HG03045 (cell line): ENCODE data around the gene PLA2G2C.
"Not testable (repeated sequence)": the region's sequence is repeated elsewhere in the genome, so short reads cannot be mapped to it uniquely, and the experiment has no call there.

Experiments
- ATAC-seq: cut with Tn5 transposase; IDR thresholded peaks from one replicate; pipeline ENCODE4 v1.9.1; 2021; ENCODE audit warnings: mild to moderate bottlenecking, moderate library complexity; ENCODE audit not compliant: unreplicated experiment

Gene PLA2G2C

DNA sequence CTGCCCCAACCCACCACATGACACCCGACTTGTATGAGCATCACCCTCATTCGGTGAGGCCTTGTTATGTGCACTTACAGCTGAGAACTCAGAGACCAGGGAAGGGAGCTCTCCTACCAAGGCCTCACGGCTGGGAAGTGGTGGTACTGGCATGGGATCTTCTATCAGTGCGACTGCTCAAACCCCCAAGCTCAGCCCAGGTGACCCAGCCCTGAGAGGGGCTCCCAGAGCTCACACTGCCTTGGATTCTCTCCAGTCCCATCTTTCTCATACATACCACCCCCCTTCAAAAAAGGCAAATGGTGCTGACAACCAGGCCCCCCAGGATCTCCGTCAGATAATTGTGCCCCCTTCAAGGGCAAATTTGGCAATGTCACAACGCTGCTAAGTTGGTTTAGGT is 48.0 kb downstream of the PLA2G2C start:
- ATAC-seq = no peak

DNA sequence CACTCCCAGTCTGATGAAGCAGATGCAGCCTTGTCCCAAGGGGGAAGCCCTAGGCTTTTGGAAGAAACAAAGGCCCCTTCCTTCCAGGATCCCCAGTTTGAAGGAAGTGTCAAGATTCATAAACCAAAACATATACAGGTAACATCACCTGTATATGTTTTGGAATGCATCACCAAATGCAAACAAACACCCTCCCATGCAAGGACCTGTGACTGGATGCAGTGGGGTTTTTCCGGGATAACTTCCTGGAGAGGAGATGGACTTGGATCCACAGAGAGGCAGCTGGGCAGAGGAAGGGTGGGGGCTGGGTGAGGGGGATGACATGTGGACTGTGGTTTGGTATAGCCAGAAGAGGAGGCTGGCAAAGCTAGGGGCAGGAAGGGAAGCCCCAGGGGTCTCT is 48.7 kb downstream of the PLA2G2C start:
- ATAC-seq = no peak

DNA sequence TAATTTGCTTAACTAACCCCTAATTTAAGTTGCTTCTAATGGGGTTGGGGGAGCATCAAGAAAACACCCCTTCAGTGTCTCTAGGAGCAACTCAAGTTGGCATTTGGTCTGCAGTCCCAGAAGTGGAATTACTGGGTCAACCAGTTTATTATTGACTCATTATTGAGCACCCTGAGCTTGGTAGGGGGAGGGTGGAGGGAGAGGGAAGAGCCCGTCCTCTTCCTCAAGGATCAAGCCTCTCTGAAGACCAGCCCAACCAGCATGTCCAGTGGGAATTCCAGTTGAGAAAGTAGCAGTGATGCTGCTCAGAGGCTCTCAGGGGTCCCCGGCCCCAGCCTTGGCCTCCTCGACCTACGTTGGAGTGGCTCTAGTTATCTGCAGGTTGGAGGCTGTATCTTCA is 49.3 kb downstream of the PLA2G2C start:
- ATAC-seq = no peak

DNA sequence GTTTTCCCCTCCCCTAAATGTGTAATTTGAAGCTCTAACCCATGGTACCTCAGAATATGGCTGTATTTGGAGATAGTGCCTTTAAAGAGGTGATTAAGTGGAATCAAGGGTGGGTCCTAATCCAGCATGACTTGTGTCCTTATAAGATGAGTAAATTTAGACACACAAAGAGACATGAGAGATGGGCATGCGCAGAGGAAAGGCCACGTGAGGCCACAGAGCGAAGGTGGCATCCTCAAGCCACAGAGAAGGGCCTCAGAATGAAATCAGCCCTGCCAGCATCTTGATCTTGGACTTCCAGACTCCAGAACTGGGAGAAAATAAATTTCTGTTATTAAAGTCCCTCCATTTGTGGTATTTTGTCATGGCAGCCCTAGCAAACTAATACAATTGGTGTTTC is 50.1 kb downstream of the PLA2G2C start:
- no peak for ATAC-seq

DNA sequence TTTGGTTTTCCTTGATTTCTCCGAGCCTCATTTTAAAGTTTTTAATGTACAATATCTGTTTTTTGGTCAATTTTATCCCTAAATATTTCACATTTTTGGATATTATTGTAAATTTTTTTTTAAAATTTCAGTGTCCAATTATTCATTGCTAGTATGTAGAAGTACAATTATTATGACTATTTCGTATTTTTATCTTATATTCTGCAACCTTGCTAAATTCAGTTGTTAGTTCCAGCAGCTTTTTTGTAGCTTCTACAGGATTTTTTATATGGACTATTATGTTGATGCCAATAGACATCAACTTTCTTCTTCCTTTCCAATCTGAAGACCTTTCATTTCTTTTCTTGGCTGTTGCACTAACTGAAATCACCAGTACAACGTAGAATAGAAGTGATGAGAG is 51.3 kb downstream of the PLA2G2C start:
- no peak for ATAC-seq

DNA sequence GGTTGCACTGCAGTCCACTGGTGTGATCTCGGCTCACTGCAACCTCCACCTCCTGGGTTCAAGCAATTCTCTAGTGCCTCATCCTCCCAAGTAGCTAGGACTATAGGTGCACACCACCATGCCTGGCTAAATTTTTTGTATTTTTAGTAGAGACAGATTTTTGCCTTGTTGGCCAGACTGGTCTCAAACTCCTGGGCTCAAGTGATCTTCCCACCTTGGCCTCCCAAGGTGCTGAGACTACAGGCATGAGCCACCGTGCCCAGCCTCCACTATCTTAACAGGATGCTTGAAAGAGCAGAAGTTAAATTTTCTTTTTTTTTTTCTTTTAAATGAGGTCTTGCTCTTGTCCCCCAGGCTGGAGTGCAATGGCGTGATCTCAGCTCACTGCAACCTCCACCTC is 55.8 kb downstream of the PLA2G2C start:
- ATAC-seq = not testable (repeated sequence)

DNA sequence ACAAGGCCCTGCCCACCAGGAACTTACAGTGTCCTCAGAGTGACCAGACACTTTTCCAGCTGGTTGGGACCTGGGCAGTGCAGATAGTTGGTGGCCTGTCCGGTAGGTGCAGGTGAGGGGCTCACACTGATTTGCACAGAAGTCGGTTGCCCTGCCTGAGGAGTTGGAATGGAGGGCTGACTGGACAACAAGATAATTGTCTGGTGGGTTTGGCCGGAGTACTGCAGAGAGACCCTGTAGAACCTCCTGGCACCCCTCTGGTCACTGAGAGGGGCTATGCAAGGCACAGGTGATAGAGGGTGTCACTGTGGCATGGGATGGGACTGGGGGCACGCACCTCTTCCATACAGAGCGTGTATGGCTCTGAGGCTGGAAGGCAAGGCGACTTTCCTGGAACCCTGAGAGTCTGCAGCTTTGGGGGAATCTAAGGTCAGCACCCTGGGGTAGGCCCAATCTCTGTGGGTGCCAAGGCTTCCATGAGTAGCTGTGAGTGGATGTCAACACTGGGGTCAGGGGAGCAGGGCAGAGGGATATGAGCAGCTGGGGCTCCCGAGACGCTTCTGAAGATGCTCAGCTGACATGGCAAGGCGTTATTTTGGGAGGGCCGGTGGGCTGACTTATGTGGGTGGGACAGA is 59.4 kb downstream of the PLA2G2C start:
- no peak for ATAC-seq

DNA sequence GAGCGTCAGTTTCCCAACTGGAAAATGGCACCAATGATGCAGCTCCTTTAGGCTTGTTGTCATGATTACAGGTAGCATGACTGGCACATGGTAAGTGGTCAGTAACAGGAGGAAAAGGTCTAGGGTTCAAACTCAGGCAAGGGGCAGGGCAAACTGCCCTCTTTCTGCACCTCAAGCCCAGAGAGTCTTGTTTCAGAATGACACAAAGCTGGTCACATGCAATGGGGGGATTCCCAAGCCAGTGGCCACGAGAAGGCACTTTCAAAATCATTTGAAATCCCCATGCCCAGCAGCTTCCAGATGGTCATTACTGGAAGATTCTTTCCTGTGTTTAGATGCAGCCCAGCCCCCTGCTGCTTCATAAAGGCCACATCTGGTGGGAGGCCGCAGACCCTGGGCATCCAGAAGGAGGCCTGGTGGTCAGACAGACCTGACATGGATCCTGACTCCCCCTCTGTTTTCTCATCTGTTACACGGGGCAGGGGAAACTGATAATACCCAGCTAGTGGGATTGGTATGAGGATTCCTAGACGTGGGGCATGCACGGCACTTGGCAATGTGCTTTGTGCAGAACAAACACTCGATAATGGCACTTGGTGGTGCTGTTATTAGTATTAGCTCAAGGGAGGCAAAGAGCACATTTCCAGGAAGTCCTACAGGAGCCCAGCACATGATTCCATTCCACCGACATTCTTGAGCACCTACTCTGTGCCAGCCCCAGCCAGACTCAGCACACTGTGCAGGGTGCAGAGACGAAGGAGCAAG is 60.1 kb downstream of the PLA2G2C start:
- no peak for ATAC-seq

DNA sequence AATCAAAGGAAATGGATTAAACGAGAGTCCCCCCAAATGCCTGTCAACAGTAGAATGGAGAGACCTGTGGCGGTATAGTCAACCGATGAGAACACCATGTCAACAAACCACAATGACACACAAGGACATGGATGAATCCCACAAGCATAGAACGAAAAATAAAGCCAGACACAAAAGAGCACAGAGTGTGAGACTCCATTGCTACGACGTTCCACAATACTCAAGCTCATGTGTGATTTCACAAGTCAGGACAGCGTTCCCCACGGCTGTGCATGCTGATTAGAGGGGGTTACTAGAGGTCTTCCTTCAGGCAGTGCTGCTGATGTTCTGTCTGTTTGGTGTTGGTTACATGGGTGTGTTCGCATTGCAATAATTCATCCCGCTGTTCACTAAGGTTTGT is 61.2 kb downstream of the PLA2G2C start:
- no peak for ATAC-seq

DNA sequence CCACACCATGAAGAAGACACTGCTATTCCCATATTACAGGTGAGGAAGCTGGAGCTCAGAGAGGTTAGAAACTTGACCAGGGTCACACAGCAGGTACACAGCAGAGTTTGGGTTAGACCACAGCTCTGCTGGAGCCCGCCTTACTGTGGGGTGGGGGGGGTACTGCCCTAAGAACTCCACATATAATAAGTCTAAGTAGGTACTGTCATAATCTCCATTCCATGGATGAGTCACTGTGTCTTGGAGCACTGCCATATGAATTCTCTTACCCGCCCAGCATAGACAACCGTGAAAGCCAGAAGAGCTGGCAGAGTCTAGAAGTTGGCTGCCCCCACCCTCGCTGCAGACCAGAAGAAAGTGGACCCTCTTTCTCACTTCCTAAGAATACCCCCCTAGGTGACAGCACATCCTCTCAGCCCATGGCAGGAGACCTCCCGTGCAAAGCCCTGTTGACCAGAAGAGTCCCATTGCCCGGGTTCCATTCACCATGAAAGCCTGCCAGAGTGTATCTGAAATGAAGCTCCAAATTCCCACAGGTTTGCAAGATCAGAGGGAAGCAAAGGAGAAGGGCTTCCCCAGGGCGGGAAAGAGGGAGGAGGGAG is 61.8 kb downstream of the PLA2G2C start:
- no peak for ATAC-seq

DNA sequence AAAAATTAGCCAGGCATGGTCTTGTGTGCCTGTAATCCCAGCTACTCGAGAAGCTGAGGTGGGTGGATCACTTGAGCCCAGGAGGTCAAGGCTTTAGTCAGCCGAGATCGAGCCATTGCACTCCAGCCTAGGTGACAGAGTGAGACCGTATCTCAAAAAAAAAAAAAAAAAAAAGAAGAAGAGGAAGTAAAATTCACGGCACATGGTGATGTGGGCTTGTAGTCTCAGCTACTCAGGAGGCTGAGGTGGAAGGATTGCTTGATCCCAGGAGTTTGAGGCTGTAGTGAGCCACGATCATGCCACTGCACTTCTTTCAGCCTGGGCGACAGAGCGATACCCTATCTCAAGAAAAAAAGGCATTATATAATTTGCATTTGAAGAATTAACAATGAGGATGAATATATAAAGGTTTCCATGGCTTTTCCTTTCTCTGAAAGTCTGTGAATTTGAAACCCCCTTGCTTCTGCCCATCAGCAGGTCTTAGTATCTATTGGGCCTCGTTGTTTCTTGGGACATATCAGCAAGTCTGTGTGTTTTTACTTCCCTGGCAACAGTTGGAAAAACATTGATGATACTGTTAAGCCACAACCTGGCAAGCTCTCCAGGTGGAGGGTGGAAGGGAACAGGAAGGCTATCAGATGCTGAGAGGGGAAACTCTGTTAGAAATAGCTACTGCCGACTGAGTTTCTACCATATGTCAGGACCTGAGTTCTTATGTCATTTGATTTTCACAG is 62.4 kb downstream of the PLA2G2C start:
- no peak for ATAC-seq

DNA sequence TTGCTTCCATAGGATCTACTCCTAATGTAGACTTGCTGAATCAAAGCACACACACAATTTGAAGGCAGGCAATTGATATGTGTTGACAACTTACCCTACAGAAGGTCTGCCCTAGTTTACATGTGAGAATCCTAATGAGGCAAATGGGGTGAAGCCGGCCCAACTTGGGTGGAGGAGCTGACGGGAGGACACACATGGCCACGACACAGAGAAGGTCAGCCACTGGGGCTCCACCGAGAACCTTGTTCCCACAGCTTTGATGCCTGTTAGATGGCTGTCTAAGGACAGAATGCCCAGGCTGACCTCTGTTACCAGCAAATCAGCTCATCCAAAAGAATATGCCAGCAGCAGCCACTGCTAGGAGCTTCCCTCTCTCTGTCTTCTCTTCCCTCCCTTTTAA is 65.5 kb downstream of the PLA2G2C start:
- no peak for ATAC-seq

DNA sequence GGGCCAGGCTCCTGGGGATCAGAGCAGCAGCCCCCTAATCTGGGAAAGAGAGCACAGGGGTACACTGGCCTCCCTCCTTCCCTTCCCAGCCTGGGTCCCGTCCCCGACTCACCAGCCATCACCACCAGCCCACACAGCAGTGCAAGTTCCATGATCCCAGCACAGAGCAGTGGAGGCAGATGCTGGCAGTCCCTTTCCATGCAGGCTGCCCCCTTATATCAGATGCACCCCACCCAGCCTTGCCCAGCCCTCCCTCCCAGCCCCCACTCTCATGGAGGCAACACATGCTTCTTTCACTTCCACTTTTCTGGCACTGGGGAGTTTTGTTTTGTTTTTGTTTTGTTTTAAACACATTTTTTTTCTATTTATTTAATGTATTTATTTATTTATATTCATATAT is 67.0 kb downstream of the PLA2G2C start, which contains the start of gene PLA2G2D:
TSS of gene PLA2G2D (minus strand) at position 190 of the 400 bp plus-strand sequence. CDS start at position 152, 38 bp downstream.
- no peak for ATAC-seq

DNA sequence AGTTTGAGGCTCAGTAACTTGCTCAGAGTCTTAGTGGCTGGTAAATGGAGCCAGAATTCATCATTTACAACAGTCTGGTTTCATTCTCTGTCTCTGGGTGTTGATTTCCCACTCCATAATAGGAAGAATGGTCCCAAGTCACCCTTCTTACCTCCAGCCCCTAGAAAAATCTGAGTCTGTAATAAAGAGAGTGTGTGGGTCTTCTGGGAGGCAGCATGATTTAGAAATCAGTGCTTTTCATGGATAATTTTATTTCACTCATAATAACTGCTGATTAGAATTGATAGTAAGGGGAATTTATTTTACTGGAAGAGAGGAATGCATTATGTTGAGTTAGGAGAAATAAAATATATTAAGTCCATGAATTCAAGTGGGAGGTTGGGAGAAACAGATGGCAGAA is 69.1 kb downstream of the PLA2G2C start:
- no peak for ATAC-seq

DNA sequence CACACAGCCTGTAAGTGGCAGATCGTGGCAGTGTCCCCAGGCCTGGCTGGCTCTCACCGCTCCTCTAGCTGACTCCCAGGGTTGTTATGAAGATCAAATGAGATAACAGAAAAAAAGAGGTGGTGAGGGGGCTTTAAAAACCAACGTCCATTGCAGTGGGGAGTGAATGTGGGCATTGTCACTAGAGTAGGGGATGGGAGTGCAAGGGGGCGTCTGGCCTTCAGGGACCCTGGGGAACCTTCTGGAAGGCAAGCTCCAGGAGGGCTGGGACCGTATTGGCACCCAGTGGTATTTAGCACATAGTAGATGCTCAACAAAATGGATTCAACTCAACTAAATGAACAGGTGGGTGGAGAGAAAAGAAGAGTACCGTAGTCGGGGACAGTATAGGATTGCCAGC is 70.4 kb downstream of the PLA2G2C start:
- no peak for ATAC-seq

DNA sequence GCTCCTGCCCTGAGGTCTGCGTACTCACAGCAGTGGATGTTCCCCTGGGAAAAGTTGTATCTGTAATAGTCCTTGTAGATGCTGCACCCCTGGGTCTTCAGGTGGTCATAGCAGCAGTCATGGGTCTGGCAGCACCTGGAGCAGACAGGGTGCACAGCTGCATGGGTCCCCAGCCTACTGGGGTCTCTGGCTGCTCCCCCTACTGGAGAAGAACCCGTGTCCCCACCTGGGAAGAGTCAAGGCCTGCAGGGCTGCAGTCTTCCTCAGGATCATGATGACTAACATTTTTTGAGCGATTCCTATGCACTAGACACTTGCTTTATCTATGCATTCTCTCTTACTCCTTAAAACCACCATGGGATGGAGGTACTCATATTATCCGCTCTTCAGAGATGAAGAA is 70.8 kb downstream of the PLA2G2C start:
- ATAC-seq = no peak

DNA sequence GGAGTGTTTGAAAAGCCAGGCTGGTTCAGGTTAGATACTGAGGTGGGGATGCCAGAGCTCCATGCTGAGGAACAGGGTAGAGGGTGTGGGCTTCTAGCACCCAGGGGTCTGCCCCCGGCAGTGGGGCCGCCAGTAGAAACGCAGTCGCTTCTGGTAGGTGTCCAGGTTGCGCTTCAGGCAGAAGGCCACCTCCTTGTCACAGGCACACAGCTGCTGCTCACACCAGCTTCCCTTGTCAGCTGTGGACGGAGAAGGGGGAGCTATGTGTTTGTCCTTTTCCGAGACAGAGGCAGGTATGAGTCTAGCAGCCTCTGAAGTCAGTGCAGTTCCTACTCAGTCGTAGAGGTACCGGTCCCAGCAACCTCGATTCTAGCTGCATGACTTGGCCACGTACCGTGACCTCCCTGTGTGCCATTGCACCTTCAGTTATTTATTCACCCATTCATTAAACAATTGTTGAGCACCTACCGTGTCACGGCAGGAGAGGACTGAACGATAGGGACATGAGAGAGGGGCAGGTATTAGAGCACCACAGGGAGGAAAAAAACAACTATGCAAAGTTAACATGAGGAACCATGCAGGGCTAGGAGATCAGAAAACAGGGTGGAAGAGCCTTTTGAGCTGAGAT is 72.2 kb downstream of the PLA2G2C start:
- no peak for ATAC-seq
